ENCODE data around the gene CAMK1D. TPM values are rescaled to one million over a fixed set of nuclear protein-coding genes. Genes with fewer than 3 reads are reported as not detected.

Gene CAMK1D
- total RNA-seq, 2 donors from 2014 or later: 42.5 to 50.7 TPM

GRCh38 chr10:12587451-12587888 lies 238.1 kb downstream of the CAMK1D start:
- ATAC-seq (no peak), DNase-seq (no peak)
- intact Hi-C loops (cut with DNase I, micrococcal nuclease): no loop called here

DNA sequence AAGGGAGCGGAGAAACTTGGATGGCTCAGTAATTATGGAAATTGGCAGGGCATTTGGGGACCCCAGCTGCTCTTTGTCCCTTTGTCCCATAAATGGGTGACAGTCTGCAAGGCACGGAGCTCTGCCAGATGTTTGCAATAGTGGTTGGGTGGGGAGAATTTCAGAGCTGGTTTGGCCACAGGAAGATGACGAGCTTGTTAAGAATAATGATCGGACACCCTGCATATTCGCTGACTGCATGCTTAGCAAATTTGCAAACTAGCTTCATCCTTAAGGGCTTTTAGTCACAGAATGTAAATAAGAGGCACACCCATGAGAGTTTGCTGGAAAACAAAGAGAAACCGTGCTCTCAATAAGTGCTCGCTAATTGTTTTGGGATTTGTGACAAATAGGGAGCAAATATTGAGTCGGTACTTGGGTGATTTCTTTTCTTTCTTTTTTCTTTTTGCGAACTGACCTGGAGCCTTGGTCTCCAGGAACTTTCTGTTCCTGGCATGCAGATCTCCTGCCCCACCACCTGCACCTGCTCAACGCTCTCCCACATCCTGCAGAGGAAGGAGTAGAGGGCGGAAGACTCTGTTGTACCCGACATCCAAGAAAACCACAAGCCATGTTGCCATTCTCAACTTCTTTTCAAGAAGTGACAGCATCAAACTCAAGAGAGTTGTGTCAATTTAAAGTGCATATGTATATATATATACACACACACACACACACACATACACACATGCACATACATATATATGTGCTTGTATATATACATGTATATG lies 238.9 kb downstream of the CAMK1D start:
- intact Hi-C loops (cut with DNase I, micrococcal nuclease): no loop called here
- ATAC-seq (no peak), DNase-seq (no peak)

GRCh38 chr10:12589291-12589690 lies 239.9 kb downstream of the CAMK1D start:
- intact Hi-C loops (cut with DNase I, micrococcal nuclease): no loop called here
- DNase-seq (no peak), ATAC-seq (no peak)

DNA sequence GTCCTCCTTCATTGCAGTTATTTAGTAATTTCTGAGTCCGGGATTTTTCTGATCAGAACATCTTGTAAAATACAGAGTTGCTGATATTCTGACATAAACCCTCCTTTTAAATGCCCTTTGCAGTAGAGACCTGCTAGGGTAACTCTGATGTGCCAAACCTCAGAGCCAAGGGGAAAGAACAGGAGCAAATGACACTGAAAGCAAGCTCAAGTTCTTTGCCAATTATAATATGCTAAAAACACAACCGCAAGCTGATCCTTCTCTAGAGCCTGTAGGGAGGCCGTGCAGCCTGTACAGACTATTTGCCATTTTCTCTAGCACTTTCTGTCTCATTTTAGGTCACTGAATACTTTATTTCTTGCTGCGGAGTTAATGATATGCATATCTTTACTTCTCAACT lies 240.4 kb downstream of the CAMK1D start:
- intact Hi-C loops (cut with DNase I, micrococcal nuclease): no loop called here
- DNase-seq: no peak
- no peak for ATAC-seq

GRCh38 chr10:12590675-12591659 lies 241.6 kb downstream of the CAMK1D start:
- ATAC-seq (no peak), DNase-seq (no peak)
- intact Hi-C loops (cut with DNase I, micrococcal nuclease): no loop called here

- ATAC-seq (no peak), DNase-seq (no peak)
- intact Hi-C loops (cut with DNase I, micrococcal nuclease): no loop called here
These were observed 243.6 kb downstream of the CAMK1D start for GRCh38 chr10:12592967-12593366.

GRCh38 chr10:12594448-12594944 lies 245.1 kb downstream of the CAMK1D start:
- DNase-seq (no peak), ATAC-seq (no peak)
- intact Hi-C loops (cut with DNase I, micrococcal nuclease): no loop called here

DNA sequence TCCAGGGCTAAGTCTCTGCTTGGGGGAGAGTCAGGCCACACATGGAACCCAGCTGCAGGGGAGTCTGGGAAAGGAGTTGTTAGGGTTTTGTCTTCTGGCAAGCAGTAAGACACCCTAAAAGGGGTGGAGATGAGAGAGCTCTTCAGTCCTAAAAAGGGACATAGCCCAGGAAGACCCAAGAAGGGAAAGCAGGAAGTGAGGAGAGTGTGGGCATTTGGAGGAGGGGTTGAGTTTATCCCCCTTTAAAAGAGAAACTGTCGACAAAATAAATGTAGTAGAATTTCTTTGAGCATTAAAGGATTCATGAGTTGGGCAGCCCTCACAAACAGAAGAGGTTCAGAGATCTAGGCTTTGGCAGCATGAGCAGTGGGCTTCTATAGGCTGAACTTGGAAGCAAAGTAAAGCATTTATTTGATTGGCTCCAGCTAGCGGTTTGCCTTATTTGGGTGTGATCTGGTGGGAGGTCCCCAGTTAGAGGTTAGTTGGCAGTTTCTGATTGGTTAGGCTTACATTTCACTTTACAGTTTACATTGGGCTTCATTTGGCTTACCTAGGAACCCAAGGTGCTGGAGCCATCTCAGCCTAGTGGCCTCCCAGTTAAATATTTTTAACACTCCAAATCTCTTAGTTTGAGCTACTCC lies 246.7 kb downstream of the CAMK1D start:
- DNase-seq (no peak), ATAC-seq (no peak)
- intact Hi-C loops (cut with DNase I, micrococcal nuclease): no loop called here

GRCh38 chr10:12597176-12597575 lies 247.8 kb downstream of the CAMK1D start:
- intact Hi-C loops (cut with DNase I, micrococcal nuclease): no loop called here
- no peak for ATAC-seq
- no peak for DNase-seq

DNA sequence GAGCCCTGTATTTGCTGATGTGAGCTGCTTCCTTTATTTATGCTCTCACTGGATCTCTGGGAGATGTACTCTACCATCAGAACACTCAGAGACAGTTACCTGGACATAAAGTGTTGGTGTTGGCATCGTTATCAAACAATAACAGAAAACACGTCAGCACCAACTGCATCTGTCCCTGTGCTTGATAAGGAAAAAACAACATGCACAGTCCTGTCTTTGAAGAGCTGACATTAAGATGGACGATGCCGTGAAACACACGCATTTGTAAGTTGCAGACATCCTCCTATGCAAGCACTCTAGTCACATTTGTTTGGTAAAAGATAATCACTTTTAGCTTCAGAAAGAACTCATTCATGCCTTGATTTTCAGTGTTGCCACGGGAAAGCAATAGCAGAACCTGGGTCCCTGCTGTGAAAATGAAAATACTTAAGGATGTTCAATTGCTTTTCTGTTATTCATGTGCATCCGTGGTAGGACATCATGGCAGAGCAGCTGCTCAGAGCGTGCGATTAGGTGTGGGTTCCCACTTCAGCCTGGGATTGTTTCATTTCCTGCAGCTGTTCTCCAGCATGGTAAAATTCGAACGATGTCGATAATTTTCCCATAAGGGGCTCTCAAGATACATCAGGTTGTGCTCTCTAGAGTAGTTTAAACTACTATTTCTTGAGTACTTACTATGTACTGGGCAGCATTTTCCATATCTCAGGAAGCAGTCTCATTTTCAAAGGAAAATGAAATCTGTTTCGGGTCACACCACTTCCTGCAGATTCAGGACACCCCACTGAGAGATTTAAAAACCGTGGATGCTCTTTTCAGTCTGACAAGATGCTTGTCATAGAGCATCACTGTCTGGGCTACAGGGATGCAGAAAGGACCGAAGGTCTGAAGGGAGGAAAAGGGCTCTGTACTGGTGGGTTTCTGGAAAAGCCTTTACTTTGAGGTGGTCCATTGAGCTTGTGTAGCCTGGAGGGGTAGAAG lies 248.7 kb downstream of the CAMK1D start:
- intact Hi-C loops (cut with DNase I, micrococcal nuclease): no loop called here
- ATAC-seq (no peak), DNase-seq (no peak)

DNA sequence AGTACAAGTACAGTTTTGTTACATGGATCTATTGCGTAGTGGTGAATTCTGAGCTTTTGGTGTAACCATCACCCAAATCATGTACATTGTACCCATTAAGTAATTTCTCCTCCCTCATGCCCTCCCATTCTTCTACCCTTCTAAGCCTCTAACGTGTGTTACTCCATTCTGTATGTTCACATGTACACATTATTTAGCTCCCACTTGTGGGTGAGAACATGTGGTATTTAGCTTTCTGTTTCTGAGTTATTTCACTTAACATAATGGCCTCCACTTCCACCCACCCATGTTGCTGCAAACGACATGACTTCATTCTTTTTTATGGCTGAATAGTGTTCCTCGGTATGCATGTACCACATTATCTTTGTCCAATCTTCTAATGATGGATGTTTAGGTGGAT lies 251.3 kb downstream of the CAMK1D start:
- DNase-seq (no peak), ATAC-seq (no peak)
- intact Hi-C loops (cut with DNase I, micrococcal nuclease): no loop called here

DNA sequence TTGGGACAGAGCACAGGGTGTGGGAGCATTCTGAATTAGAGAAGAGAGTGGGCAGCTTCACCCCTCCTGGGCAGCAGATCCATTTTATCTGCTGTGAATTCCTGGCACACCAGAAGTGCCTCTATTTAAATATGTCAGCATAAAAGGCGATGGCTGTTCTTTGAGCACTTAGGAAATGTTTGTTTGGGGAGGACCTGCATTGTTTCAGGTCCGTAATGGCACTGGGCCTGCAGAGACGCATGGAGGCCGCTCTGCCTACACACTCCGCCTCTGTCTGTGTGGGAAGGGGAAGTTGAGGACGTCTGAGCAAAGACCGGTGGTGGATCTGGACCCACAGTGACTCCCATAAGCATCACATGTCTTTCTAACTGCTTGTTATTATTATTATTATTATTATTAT lies 253.2 kb downstream of the CAMK1D start:
- intact Hi-C loops (cut with DNase I, micrococcal nuclease): no loop called here
- ATAC-seq: no peak
- DNase-seq: no peak

DNA sequence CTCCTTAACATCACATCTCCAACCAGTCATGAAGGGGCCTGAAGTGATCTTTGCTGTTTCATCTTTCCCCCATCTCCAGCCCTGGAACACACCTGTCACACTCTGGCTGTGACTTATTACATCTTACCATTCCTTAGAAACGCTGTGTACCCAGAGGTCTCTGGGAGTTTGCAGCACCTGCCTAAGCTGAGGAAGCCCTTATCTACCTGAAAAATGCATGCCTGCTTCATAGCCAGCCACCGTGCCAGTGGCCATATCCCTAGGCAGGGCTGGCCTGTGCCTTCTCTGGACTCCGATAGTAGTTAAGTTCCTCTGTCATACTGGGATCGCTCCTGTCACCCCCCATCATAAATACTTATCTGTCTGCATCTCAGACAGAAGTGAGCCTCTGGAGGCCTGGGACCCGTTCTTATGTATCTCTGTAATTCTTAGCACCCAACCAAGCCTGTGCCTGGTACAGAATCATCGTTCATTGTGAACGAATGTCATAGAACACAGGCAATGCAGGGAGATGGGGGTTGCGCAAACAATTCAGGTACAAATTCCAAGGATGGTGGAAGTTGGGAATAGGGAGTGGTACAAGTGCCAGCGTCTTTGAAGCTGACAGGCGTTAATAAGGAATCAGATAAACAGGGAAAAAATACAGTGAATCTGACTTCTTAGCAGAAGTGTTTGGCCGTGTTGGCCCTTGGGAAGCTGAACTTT lies 254.6 kb downstream of the CAMK1D start:
- ATAC-seq (peak; percentile 52), DNase-seq (peak; percentile 25 to 48)
- intact Hi-C loops (cut with DNase I, micrococcal nuclease): no loop called here

GRCh38 chr10:12605580-12606405 lies 256.4 kb downstream of the CAMK1D start:
- intact Hi-C loops (cut with DNase I, micrococcal nuclease): no loop called here
- ATAC-seq: peak; percentile 86
- peak; percentile 84 to 93 for DNase-seq

DNA sequence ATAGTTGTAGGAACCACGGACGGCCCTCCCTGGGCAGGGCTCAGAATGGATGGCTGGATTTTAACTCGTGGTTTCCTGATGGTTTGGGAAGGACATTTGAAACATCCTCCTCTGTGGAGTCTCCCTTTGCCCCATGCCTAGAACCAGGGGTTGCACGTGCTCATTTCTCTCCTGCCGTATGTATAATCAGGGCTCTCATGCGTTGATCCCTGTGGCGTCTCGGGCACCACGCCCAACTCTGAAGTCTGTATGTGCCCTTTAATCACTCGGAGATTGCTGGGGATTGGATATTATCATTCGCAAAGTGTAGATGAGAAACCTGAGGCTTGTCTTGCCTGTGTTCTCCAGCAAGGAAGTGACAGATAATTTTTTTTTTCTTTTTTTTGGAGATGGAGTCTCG lies 257.1 kb downstream of the CAMK1D start:
- peak; percentile 73 for ATAC-seq
- peak; percentile 71 to 76 for DNase-seq
- intact Hi-C loops (cut with DNase I, micrococcal nuclease): no loop called here

GRCh38 chr10:12608761-12609160 lies 259.4 kb downstream of the CAMK1D start:
- intact Hi-C loops (cut with DNase I, micrococcal nuclease): no loop called here
- ATAC-seq (no peak), DNase-seq (no peak)

GRCh38 chr10:12609435-12609834 lies 260.1 kb downstream of the CAMK1D start:
- no peak for ATAC-seq
- intact Hi-C loops (cut with DNase I, micrococcal nuclease): no loop called here

More at GRCh38 chr10:12609435-12609834, 260.1 kb downstream of the CAMK1D start:
- DNase-seq: no peak
